Endothelial cell of umbilical vein (primary cell): ENCODE data around the gene GFER.

Source experiments
- CTCF ChIP-seq, 2 donors: IDR thresholded peaks; 1 replicate in 1 of 2; 2 replicates in 1 of 2; pipeline ENCODE4 v1.5.1; 2011; ENCODE audit warnings: low read length in 2 of 2, mild to moderate bottlenecking in 2 of 2, moderate library complexity in 2 of 2, control low read depth in 1 of 2, inconsistent platforms in 1 of 2, low read depth in 1 of 2; ENCODE audit not compliant: insufficient read depth in 1 of 2; ENCODE audit errors: extremely low read depth in 1 of 2
- EZH2 ChIP-seq: IDR thresholded peaks from 2 replicates; pipeline ENCODE4 v1.6.1; 2012; ENCODE audit warnings: borderline replicate concordance, low read depth, mild to moderate bottlenecking, moderate library complexity, low read length, inconsistent platforms; ENCODE audit not compliant: severe bottlenecking
- FOS ChIP-seq: IDR thresholded peaks from 2 replicates; pipeline ENCODE4 v1.6.1; 2011; ENCODE audit warnings: mild to moderate bottlenecking, low read length, moderate library complexity, borderline replicate concordance; ENCODE audit not compliant: insufficient read depth
- GATA2 ChIP-seq: IDR thresholded peaks from 2 replicates; pipeline ENCODE4 v1.7.0; 2011; ENCODE audit warnings: low read depth, mild to moderate bottlenecking, moderate library complexity, mixed read lengths, low read length; ENCODE audit not compliant: insufficient read length, insufficient read depth
- JUN ChIP-seq: IDR thresholded peaks from 2 replicates; pipeline ENCODE4 v1.6.1; 2011; ENCODE audit warnings: borderline replicate concordance, low read depth; ENCODE audit not compliant: insufficient read length, insufficient read depth
- MAX ChIP-seq: IDR thresholded peaks from 2 replicates; pipeline ENCODE4 v1.6.1; 2011; ENCODE audit not compliant: insufficient read depth, insufficient read length
- MYC ChIP-seq: IDR thresholded peaks from one replicate; pipeline ENCODE4 v1.6.1; 2011; ENCODE audit warnings: mild to moderate bottlenecking, low read depth, low read length
- POLR2A ChIP-seq: IDR thresholded peaks from 2 replicates; pipeline ENCODE4 v1.6.1; 2012; ENCODE audit warnings: low read depth, mild to moderate bottlenecking, control low read depth, low read length
- POLR2AphosphoS5 ChIP-seq: IDR thresholded peaks from 2 replicates; pipeline ENCODE4 v1.6.1; 2012; ENCODE audit warnings: low read depth, mild to moderate bottlenecking, control low read depth, low read length, moderate library complexity; ENCODE audit not compliant: insufficient read depth

GRCh38 chr16:2001035-2001434 lies 17.0 kb downstream of the GFER start:
- TF ChIP-seq POLR2A (no peak), CTCF (IDR thresholded peaks at IDR 0.05; ENCODE audit: extremely low read depth in 1 of 2, insufficient read depth in 1 of 2, low read depth in 1 of 2, low read length in 2 of 2) (no peak), MYC (no peak), JUN (no peak), MAX (no peak), EZH2 (no peak), POLR2AphosphoS5 (no peak), GATA2 (no peak), FOS (no peak)
